Endothelial cell of umbilical vein (primary cell): ENCODE results near the gene KCP. TPM values are rescaled to one million over a fixed set of nuclear protein-coding genes. Genes with fewer than 3 reads are reported as not detected.

ENCODE experiments used
- BruUV-seq: library from RNA; stranded (reverse); fragments of 400-500 nt; replicated peaks from 2 replicates; lab custom pipeline; 2021; lab: Mats Ljungman, UMichigan
- CTCF ChIA-PET: fragments of 300-600, 350-600 bp; sonication (Branson Sonifier 250); formaldehyde crosslinking; loops from one replicate; lab custom pipeline; 2021; ENCODE audit warnings: antibody characterized with exemption, inconsistent platforms; lab: Charles Lee
- POLR2A ChIA-PET: fragments of 300-600, 350-600 bp; sonication (Branson Sonifier 250); formaldehyde crosslinking; loops from one replicate; lab custom pipeline; 2021; ENCODE audit warnings: antibody characterized with exemption, inconsistent platforms; lab: Charles Lee
- DNase-seq: peaks from one replicate; pipeline ENCODE4 v3.0.0-alpha.2; 2011; ENCODE audit warnings: low read depth, low spot score
- FAIRE-seq: peaks from 2 replicates; lab custom pipeline; 2011; peaks lifted over from hg19 to GRCh38; lab: Jason Lieb, UNC
- H2AFZ ChIP-seq: 2 replicates; pipeline ENCODE4 v1.6.0; 2012; ENCODE audit warnings: low read depth, low read length, control low read depth, inconsistent platforms
- H3K27ac ChIP-seq: 2 replicates; pipeline ENCODE4 v1.5.1; 2011; ENCODE audit warnings: low read depth, mild to moderate bottlenecking, control low read depth, low read length, moderate library complexity; ENCODE audit not compliant: insufficient read depth
- H3K27me3 ChIP-seq, 2 experiments: 2 replicates each; pipeline versions ENCODE4 v1.6.0 to v1.6.1; 2011; ENCODE audit warnings: low read length in 2 of 2, mixed read lengths in 1 of 2; ENCODE audit not compliant: control insufficient read depth in 2 of 2, insufficient read depth in 2 of 2
- H3K36me3 ChIP-seq, 2 experiments: 2 replicates in 1 of 2; 3 replicates in 1 of 2; pipeline ENCODE4 v1.5.1; 2011; ENCODE audit warnings: low read length in 2 of 2, mild to moderate bottlenecking in 1 of 2, moderate library complexity in 1 of 2; ENCODE audit not compliant: control insufficient read depth in 2 of 2, insufficient read depth in 2 of 2; ENCODE audit errors: extremely low read depth in 1 of 2
- H3K4me1 ChIP-seq: 3 replicates; pipeline ENCODE4 v1.5.1; 2011; ENCODE audit warnings: mild to moderate bottlenecking, low read length; ENCODE audit not compliant: control insufficient read depth, insufficient read depth; ENCODE audit errors: extremely low read depth
- H3K4me2 ChIP-seq: 2 replicates; pipeline ENCODE4 v1.6.1; 2011; ENCODE audit warnings: low read length, control low read depth, mixed read lengths; ENCODE audit not compliant: insufficient read depth
- H3K4me3 ChIP-seq, 3 experiments: fragments of 200-600 bp in 1 of 3; sonication (generic), shearing (Covaris generic) in 1 of 3; replicated peaks in 1 of 3; 2 replicates each; pipeline ENCODE4 v1.5.1; 2011 to 2016; ENCODE audit warnings: control low read depth in 3 of 3, low read length in 3 of 3, mild to moderate bottlenecking in 2 of 3, inconsistent platforms in 1 of 3, low read depth in 1 of 3, moderate library complexity in 1 of 3; ENCODE audit not compliant: insufficient read depth in 1 of 3
- H3K79me2 ChIP-seq: 2 replicates; pipeline ENCODE4 v1.6.0; 2012; ENCODE audit warnings: low read length, inconsistent platforms; ENCODE audit not compliant: control insufficient read depth, insufficient read depth
- H3K9ac ChIP-seq: replicated peaks from 2 replicates; pipeline ENCODE3; 2011; ENCODE audit warnings: low read length, control low read depth; ENCODE audit not compliant: insufficient read depth; ENCODE audit errors: extremely low read depth
- H3K9me1 ChIP-seq: replicated peaks from 3 replicates; pipeline ENCODE4 v1.6.0; 2011; ENCODE audit warnings: mild to moderate bottlenecking, low read length; ENCODE audit not compliant: control insufficient read depth, insufficient read depth; ENCODE audit errors: extremely low read depth
- H3K9me3 ChIP-seq: replicated peaks from 2 replicates; pipeline ENCODE4 v1.5.1; 2012; ENCODE audit warnings: low read length, inconsistent platforms; ENCODE audit not compliant: control insufficient read depth, insufficient read depth
- H4K20me1 ChIP-seq: replicated peaks from 2 replicates; pipeline ENCODE3; 2011; ENCODE audit warnings: mild to moderate bottlenecking, low read length; ENCODE audit not compliant: control insufficient read depth, insufficient read depth; ENCODE audit errors: extremely low read depth
- EZH2 ChIP-seq: IDR thresholded peaks from 2 replicates; pipeline ENCODE4 v1.6.1; 2012; ENCODE audit warnings: borderline replicate concordance, low read depth, mild to moderate bottlenecking, moderate library complexity, low read length, inconsistent platforms; ENCODE audit not compliant: severe bottlenecking
- FOS ChIP-seq: IDR thresholded peaks from 2 replicates; pipeline ENCODE4 v1.6.1; 2011; ENCODE audit warnings: mild to moderate bottlenecking, low read length, moderate library complexity, borderline replicate concordance; ENCODE audit not compliant: insufficient read depth
- GATA2 ChIP-seq: IDR thresholded peaks from 2 replicates; pipeline ENCODE4 v1.7.0; 2011; ENCODE audit warnings: low read depth, mild to moderate bottlenecking, moderate library complexity, mixed read lengths, low read length; ENCODE audit not compliant: insufficient read length, insufficient read depth
- JUN ChIP-seq: IDR thresholded peaks from 2 replicates; pipeline ENCODE4 v1.6.1; 2011; ENCODE audit warnings: borderline replicate concordance, low read depth; ENCODE audit not compliant: insufficient read length, insufficient read depth
- MYC ChIP-seq: IDR thresholded peaks from one replicate; pipeline ENCODE4 v1.6.1; 2011; ENCODE audit warnings: mild to moderate bottlenecking, low read depth, low read length
- POLR2A ChIP-seq: IDR thresholded peaks from 2 replicates; pipeline ENCODE4 v1.6.1; 2012; ENCODE audit warnings: low read depth, mild to moderate bottlenecking, control low read depth, low read length
- POLR2AphosphoS5 ChIP-seq: IDR thresholded peaks from 2 replicates; pipeline ENCODE4 v1.6.1; 2012; ENCODE audit warnings: low read depth, mild to moderate bottlenecking, control low read depth, low read length, moderate library complexity; ENCODE audit not compliant: insufficient read depth
- dilution Hi-C: fragments of 300-500 bp; cut with MboI; formaldehyde crosslinking; loops from one replicate; pipeline ENCODE4 v1.15.0; 2019; ENCODE audit warnings: low sequenced_read_pairs; ENCODE audit not compliant: extremely low pct_ligation_motif_present
- intact Hi-C: fragments of 100-400 bp; cut with micrococcal nuclease; formaldehyde crosslinking; loops from one replicate; pipeline ENCODE4 v1.10.0; 2022
- polyA plus RNA-seq, 4 experiments: library from polyadenylated mRNA; depleted of rRNA in 3 of 4; stranded (reverse) in 3 of 4; unstranded in 1 of 4; fragments of >200 nt; gene quantifications; 2 replicates each; pipeline versions ENCODE4 v1.2.1 to v1.2.3, GENCODE V29; 2011 to 2012; ENCODE audit warnings: missing spikeins in 1 of 4
- total RNA-seq: library from RNA; stranded (reverse); gene quantifications from 2 replicates; pipeline ENCODE4 v1.2.3, GENCODE V29; 2021
- TF ChIP-seq, protein P1 (sequence below): IDR thresholded peaks from 2 replicates; pipeline ENCODE4 v1.6.1; 2011; ENCODE audit not compliant: insufficient read depth, insufficient read length
- TF ChIP-seq, protein P2 (sequence below), 2 donors: IDR thresholded peaks; 1 replicate in 1 of 2; 2 replicates in 1 of 2; pipeline ENCODE4 v1.5.1; 2011; ENCODE audit warnings: low read length in 2 of 2, mild to moderate bottlenecking in 2 of 2, moderate library complexity in 2 of 2, control low read depth in 1 of 2, inconsistent platforms in 1 of 2, low read depth in 1 of 2; ENCODE audit not compliant: insufficient read depth in 1 of 2; ENCODE audit errors: extremely low read depth in 1 of 2

The KCP gene
- total and polyA plus RNA-seq, 2 donors (not counting 3 experiments of a cell fraction or from before 2014, with no cell fraction given): not detected

- DNase-seq: no peak
- no TSS peak for BruUV-seq
- Histone ChIP-seq H3K4me1 (no peaks in the 10 kb centered on the region), H2AFZ (no peak overlapping the region), H3K9me3 (no peaks in the 10 kb centered on the region), H3K79me2 (no peaks in the 10 kb centered on the region), H4K20me1 (no peaks in the 10 kb centered on the region), H3K36me3 (no peaks in the 10 kb centered on the region), H3K9ac (no peak overlapping the region), H3K27ac (no peak overlapping the region), H3K4me2 (no peak overlapping the region), H3K4me3 (no peak overlapping the region), H3K9me1 (no peaks in the 10 kb centered on the region), H3K27me3 (peaks cover 0 to 5% of the 10 kb centered on the region in 2 experiments)
- FAIRE-seq: no peak
- ChIA-PET POLR2A (no interaction called here), CTCF (interaction anchor here (0.6 kb wide), 1 partner anchor 621 kb away, joined by 3 read pairs; no protein-coding TSS in a partner anchor)
- intact Hi-C loops (no loop called here), dilution Hi-C loops (no loop called here)
- no peak for TF ChIP-seq GATA2
- no peak for TF ChIP-seq FOS
Observed at GRCh38 chr7:128928159-128928813, 17.8 kb upstream of the KCP start.

DNA sequence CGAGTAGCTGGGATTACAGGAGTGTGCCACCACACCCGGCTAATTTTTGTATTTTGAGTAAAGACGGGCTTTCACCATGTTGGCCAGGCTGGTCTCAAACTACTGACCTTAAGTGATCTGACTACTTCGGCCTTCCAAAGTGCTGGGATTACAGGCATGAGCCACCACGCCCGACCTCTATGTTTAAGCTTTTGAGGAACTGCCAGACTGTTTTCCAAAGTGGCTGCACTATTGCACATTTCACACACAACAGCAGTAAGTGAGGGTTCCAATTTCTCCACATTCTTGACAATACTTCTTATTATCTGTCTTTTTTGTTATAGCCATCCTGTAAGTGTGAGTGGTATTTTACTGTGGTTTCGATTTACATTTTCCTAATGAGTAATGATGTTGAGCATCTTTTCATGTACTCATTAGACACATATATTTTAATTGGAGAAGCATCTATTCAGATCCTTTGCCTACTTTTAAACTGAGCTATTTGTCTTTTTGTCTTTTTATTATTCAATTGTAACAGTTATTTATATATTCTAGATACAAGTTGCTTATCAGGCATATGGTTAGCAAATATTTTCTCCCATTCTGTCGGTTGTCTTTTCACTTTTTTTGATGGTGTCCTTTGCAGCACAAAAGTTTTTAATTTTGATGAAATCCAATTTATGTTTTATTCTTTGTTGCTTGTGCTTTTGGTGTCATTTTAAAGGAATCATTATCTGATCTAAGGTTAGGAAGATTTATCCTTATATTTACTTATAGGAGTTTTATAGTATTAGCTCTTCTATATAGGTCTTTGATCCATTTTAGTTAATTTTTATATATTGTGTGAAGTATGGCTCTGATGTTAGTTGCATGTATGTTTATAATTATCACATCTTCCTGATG lies 14.4 kb upstream of the KCP start:
- peaks cover 15 to 17% of the 10 kb centered on the region in 2 experiments for H3K27me3 ChIP-seq
- TF ChIP-seq, protein P1, sequence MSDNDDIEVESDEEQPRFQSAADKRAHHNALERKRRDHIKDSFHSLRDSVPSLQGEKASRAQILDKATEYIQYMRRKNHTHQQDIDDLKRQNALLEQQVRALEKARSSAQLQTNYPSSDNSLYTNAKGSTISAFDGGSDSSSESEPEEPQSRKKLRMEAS: no peak
- TF ChIP-seq POLR2A (no peak), POLR2AphosphoS5 (no peak), MYC (no peak), EZH2 (no peak), GATA2 (no peak), FOS (no peak), JUN (no peak)
- TF ChIP-seq, protein P2, sequence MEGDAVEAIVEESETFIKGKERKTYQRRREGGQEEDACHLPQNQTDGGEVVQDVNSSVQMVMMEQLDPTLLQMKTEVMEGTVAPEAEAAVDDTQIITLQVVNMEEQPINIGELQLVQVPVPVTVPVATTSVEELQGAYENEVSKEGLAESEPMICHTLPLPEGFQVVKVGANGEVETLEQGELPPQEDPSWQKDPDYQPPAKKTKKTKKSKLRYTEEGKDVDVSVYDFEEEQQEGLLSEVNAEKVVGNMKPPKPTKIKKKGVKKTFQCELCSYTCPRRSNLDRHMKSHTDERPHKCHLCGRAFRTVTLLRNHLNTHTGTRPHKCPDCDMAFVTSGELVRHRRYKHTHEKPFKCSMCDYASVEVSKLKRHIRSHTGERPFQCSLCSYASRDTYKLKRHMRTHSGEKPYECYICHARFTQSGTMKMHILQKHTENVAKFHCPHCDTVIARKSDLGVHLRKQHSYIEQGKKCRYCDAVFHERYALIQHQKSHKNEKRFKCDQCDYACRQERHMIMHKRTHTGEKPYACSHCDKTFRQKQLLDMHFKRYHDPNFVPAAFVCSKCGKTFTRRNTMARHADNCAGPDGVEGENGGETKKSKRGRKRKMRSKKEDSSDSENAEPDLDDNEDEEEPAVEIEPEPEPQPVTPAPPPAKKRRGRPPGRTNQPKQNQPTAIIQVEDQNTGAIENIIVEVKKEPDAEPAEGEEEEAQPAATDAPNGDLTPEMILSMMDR (IDR thresholded peaks at IDR 0.05; ENCODE audit: extremely low read depth in 1 of 2, insufficient read depth in 1 of 2, low read depth in 1 of 2, low read length in 2 of 2): no peak

More for the DNA sequence above, 14.4 kb upstream of the KCP start:
- no TSS peak for BruUV-seq
- H3K4me1 ChIP-seq: no peaks in the 10 kb centered on the region
- no peak overlapping the region for H3K9ac ChIP-seq
- dilution Hi-C loops (no loop called here), intact Hi-C loops (no loop called here)
- no peaks in the 10 kb centered on the region for H3K36me3 ChIP-seq
- FAIRE-seq: no peak
- H3K9me3 ChIP-seq: no peaks in the 10 kb centered on the region
- H3K9me1 ChIP-seq: no peaks in the 10 kb centered on the region
- no peaks in the 10 kb centered on the region for H4K20me1 ChIP-seq
- H3K27ac ChIP-seq: no peak overlapping the region
- no peaks in the 10 kb centered on the region for H3K79me2 ChIP-seq
- no peak overlapping the region for H3K4me3 ChIP-seq
- no peak overlapping the region for H3K4me2 ChIP-seq
- H2AFZ ChIP-seq: no peak overlapping the region
- ChIA-PET CTCF (no interaction called here), POLR2A (no interaction called here)
- DNase-seq: no peak
